Measurements from ENCODE around the gene IPO9.
"Not testable (repeated sequence)": the region's sequence is repeated elsewhere in the genome, so short reads cannot be mapped to it uniquely, and the experiment has no call there.

IPO9 gene

DNA sequence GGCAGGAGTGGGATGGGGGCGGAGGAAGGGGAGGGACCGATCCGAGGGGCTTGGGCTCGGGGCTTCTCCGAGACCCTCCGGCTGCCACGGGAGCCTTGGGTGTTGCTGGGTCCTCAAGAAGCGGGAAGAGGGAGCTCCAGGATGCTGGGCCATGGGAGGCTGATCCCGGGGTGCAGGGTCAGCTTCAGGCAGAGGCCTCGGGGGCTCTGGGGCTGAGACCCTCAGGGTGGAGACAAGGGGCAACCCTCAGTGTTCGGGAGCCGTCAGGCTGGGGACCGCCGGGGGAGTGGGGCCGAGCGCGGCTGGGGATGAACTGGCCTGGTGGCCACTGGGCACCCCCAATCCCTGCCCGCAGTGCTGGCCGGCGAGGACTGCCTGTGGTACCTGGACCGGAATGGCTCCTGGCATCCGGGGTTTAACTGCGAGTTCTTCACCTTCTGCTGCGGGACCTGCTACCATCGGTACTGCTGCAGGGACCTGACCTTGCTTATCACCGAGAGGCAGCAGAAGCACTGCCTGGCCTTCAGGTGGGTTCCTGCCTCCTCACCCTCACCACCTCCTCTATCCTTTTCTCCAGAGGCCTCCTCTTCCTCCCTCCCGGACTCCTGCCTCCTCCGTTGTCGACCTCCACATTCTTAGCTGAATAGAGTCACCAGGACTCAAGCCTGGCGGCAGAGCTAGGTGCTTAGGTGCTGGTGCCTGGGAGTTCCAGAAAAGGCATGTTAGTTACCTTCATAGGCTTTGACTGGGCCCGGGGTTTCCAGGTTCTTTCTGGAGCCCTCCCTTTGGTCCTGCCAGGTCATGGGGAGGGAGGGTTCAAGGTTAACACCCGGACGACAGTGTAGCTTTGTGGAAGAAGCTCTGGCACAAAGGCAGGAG is 60.4 kb downstream of the IPO9 start:
- no peak for DNase-seq

DNA sequence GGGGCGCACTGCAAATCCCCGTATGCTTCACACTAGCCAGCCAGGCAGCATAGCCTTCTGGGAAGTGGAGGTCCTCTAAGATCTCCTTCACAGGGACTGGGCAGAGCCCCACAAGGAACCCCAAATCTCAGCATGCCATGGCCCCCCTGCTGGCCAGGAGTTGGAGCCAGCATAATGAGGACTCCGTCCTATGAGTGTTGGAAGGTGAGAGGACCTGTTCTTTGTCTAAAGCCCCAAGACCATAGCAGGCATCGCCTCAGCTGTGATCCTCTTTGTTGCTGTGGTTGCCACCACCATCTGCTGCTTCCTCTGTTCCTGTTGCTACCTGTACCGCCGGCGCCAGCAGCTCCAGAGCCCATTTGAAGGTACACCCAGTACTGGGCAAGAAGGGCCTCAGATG is 61.3 kb downstream of the IPO9 start:
- no peak for DNase-seq

DNA sequence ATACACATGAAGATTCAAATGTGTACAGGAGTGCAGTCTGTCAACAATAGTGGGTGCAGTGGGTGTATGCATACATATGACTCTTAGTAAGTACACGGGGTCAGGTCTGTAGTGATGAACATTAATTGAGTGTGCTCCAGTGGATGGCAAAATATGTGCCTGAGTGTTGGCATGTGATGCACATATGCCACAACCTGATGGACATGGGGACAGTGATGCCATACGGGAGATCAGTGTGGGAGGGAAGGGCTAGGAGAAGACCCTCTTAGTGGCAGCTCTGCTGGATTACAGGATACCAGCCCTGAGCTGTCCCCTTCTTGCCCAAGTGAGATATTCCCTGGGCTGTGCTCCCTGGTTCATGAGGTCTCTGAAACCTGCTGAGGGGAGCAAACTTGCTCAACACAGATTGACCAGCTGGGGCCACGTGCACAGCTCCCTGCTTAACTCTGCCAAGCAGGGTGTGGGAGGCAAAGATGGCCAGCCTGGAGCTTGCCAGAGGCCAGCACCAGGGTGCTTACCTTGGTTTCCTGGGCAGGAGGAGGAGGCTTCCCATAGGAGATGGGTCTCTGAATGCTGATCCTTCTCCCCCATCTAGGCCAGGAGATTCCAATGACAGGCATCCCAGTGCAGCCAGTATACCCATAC is 62.0 kb downstream of the IPO9 start:
- no peak for DNase-seq

DNA sequence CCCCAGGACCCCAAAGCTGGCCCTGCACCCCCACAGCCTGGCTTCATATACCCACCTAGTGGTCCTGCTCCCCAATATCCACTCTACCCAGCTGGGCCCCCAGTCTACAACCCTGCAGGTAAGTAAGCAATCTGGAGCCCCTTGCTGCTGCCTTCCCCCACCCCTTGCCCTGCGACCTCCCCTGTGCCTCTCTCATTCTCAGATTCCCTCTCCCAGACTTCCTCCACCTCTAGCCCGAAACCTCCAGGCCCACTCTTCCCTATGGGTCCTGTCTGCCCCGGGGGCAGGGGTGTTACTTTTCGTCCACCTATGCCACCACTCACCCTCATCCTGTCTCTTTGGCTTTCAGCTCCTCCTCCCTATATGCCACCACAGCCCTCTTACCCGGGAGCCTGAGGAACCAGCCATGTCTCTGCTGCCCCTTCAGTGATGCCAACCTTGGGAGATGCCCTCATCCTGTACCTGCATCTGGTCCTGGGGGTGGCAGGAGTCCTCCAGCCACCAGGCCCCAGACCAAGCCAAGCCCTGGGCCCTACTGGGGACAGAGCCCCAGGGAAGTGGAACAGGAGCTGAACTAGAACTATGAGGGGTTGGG is 62.6 kb downstream of the IPO9 start:
- DNase-seq = no peak

DNA sequence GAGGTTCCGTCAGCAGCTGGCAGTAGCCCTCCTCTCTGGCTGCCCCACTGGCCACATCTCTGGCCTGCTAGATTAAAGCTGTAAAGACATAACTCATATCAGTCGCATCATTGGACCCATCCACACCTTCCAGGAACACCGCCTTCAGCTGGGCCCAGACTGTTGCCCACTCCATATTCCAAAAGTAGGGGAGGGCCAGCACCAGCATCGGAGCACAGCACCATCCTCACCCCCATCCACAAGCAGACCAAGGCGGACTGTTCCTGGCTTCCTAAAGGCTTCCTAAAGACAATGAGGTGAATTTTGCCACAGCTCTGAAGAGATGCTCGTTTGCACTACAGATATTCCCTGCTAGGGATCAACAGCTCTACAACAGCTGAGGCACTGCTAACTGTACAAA is 63.3 kb downstream of the IPO9 start:
- DNase-seq = no peak

DNA sequence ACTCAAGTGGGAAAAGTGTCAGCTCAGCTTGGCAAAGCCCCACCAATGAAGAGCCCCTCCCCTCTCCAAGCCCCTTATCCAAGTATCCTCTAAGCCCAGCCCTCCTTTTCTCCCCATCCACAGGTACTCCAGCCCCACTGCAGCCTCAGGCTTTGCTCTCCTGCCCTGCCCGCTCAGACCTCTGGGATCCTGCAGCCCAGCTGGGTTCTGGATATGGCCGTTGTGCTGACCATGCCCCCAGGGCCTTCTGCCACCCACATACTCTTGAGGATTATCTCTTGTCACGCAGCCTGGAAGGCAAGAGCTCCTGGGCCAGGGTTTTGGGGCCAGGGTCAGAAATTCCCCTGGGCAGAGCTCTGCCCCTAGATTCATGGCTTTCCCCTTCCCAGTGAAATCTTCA is 64.5 kb downstream of the IPO9 start:
- DNase-seq = no peak

DNA sequence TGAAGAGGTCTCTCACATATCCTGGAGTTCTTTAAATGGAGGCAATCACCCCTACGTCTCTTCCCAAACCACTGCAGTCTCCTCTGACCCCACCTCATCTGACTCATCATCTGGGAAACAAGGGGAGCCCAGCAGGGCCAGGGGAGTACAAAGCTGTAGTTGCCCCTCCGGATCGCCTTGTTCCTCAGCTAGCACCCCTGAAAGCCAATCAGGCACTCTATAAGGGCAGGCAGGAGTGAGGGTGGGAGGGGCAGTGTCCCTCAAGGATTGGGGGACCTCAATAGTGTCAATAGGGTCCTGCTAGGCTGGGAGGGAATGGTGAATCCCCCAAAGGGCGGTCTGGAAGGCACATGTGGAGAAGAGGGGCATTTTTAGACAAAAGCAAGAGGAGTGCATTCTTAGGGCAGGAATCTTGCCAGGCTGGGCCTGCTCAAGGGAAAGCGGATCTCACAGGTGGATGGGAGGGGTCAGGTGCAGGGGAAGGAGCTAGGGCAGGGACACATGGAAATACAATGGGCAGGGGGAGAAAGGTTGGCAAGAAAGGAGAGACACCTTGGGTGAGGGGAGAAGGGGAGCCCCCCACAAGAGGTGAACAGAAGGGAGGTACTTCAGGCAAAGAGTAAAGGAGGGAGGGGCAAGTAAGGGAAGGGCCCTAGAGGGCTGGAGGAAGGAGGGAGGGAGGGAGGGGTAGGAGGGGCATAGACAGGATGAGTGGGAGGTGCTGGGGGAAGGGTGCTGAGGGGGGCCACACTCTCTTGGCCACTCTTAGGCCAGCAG is 65.6 kb downstream of the IPO9 start:
- no peak for DNase-seq

DNA sequence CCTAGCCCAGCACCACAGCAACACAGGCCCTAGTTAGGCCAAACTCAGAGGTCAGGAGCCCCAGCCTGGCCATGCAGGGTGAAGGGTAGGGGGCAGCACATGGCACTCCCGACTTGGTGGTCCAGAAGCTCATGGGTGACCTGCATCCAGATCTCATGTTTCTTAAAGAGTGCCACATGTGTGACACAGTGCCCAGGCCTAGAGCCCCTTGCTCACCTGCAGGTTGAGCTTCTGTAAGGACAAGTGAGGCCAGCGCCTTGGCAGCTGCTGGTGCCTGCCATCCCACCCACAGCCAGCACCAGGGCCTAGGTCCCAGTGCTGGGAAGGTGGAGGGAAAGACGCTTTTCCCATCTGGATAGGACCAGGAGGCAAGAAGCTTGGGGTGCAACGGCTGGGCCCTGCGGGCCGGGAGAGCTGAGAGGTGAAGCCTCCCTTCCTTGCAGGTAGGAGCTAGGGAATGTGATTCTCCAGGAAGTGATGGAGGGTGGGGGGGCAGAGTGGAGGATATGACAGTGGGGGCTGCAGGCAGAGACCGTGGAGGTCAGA is 66.2 kb downstream of the IPO9 start:
- DNase-seq = no peak

DNA sequence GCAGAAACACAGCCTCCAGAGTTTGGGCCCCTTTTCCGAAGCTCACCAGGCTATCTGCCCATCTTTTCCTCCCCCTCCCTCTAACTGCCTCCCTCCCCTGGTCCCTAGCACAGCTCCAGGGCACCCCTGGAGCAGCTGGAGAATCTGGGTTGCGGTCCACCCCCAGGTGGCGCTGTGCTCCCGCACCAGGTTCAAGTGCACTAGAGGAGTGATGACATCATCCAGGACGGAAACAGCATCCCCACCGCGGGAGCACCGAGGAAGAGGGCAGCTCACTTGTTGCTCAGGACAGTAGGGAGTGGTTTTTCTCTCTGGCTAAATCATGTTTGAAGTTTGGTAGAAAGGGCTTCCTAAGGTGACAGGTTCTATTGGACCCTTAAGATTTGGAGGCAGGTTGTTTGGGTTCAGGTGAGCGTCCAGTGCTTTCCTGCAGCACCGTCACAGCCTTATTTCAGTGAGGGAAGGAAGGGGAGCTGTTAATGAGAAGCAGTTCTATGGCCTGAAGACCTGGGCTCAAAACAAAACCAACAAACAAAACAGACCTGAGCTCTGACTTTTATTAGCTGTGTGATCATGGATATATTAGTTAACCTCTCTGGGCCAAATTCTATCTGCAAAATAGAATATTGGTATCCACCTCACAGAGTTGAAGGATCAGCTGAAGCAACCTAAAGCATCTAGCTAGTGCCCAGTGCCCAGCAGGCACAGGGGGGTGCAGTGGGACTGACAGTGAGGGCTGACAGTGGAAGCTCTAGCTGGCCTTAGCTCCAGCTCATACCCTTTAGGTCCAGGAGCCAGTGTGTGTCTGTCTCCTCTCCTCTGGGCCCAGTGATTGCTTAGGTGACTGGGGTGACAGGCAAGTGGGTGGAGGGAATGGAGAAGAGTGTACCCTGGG is 67.2 kb downstream of the IPO9 start:
- peak; percentile 73 for DNase-seq

DNA sequence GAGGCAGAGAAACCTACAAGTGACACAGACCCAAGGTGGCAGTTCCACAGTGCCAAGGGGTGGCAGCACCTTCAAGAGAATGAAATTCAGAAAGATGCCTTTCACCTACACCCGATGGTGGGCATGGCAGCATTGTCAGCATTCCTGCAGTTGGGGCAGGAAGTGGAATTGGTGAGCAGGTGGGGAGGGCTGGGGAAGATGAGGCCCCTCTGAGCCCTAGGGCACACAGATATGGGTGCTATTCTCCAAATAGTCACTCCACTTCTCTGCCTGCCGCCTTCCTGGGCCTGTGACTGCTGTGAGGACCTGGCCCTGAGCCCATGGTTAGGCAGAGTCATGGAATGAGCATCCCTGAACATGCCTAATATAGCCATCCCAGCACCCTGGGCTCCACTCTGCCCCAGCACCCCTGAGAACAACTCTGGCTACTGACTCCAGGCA is 68.0 kb downstream of the IPO9 start:
- DNase-seq = no peak

DNA sequence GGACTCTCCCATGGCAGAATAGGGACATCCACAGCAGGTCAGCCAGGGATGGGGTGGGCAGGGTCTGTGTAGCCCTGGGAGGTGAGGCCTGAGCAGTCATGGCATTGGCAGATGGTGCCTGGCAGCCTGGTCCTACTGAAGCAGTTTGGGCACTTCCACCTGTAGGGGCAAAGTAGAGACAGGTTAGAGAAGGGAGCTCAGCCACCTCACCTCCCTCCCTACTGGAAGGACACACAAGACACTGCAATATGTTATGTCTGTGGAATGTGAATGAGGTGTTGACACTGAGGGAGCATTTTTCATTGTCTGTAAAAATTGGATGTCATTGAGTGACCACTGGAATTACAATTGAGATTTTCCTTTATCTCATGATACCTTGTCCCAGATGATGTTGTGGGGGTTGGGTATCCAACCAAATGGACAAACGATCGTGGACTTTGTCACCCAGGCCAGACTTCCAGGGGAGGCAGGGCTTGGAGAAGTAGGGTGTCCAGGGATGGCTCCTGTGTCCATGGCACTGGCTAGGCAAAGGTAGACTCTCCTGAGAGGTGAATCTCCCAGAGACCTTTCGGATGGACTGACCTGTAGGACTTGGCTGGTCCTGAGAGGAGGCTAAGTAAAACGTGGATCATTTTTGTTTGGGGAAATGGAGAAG is 69.4 kb downstream of the IPO9 start:
- no peak for DNase-seq

DNA sequence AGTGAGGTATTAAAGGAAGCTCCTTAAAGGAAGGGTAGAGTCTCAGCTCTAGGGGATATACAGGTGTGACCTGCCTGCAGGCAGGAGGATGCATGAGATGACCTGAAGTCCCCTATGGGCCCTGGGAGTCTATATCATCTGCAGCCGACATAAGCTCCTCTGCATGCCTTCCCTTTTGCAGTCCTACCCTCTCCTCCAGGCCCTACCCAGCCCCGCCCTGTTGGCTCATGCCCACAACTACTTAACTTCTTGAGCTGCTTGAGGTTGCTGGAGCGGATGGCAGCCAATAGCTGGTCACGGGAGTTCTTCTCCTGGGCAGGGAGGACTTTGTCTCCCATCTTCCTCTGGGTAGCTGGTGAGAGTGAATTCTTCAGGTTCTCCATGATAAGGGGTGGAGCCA is 70.0 kb downstream of the IPO9 start:
- DNase-seq = no peak

DNA sequence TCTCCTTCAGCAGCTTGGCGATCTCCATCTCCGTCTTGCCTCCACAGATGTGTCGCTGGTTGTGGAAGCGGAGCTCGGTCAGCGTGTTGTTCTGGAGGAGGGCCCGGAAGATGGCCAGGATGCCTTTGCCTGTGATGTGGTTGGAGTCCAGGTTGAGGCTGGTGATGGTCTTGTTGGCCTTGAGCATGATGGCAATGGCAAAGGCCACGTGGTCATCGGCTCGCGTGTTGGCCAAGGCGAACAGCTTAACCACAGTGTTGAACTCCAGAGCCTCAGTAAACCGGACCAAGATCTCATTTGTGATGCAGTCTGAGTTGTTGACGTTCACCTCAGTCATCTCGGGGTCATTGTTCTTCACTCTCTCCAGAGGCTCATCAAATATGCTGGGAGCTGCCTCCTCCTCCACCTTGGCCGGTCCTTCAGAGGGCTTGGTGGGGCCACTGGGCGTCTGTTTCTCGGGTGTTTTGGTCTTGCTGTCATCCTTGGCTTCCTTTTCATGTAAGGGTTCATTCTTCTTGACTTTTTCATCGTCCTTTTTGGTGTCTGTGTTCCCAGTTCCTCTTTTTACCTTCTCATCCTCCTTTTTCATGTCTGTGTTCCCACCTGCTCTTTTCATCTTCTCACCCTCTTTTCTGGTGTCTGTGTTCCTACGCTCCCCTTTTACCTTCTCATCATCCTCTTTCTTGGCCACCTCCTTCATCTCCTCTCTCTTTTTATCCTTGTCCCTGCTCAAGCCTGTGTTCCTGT is 70.9 kb downstream of the IPO9 start:
- DNase-seq = no peak

DNA sequence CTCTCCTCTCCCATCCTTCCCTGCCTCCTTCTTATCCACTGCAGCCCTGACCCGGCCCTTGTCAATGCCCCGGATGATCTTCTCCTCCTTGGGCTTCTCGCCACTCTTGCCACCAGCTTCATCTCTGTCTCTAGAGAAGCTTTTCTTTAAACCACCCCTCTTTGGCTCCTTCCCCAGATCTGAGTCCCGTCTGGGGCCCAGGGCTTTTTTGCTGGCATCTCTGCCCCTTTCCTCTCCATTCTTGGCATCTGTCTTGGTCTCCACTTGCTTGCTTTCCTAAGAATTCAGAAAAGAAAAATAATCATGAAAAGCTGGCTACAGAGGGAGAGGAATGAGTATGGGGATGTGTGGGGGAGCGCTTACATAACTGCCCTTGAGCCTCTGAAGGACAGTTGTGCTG is 71.5 kb downstream of the IPO9 start:
- DNase-seq = no peak

DNA sequence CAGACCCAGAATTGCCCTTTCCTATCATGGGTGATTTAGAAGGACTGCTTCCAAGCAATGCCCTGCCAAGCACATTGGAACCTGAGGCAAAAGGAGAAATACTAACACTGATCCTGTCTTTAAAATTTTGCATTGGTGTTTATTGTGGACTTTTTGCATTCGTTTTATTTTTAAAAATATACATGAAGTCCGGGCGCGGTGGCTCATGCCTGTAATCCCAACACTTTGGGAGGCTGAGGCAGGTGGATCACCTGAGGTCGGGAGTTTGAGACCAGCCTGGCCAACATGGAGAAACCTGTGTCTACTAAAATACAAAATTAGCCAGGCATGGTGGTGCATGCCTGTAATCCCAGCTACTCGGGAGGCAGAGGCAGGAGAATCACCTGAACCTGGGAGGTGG is 72.1 kb downstream of the IPO9 start:
- DNase-seq = not testable (repeated sequence)

DNA sequence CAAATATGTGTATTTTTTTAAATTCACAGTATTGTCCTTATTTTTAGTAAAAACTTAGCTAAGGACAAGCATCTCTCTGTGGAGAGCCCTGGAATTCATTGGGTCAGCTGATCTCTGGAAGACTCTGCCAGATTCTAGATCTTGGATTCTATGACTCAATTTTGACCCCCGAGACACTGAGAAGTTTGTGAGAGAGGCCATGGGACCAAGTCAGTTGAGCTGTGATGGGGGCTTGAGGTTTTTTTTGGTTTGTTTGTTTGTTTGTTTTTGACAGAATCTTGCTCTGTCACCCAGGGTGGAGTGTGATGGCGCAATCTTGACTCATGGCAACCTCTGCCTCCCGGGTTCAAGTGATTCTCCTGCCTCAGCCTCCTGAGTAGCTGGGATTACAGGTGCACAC is 73.2 kb downstream of the IPO9 start:
- DNase-seq = no peak

DNA sequence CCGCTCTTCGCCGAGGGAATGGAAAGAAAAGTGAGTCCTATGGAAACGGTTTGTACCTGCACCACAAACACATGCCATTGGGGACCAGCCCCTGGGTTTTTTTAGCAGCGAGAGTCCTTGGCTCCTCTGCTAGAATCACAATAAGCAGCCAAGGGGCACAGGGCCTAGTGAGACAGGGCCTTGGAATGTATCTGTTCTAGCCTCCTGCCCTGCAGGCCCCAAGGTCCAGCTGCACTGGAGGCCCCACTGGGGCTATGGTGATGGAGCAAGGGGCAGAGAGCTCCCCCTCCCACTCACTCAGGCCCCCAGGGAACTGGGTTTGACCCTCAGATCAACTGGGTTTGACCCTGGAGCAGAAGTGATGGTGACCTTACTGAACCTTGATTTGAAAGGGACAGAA is 74.2 kb downstream of the IPO9 start:
- DNase-seq = no peak

DNA sequence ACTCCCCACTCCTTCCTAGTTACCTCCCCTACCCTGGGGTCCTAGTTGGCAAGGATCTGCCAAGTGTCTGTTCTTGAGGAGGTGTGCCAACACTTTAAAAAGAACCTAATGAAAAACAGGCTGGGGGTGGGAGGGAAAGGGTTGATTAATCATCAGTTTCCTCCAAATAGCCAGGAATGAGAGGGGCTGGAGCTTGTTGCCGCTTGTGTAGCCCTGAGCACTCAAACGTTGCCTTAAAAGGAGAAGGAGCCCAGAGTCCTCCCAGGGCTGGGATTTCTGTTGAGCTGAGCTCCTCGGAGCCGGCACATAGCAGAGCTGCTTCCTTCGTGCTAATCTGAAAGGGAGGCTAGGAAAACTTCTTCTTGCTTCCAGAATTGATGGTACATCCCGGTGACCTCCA is 75.6 kb downstream of the IPO9 start:
- DNase-seq = no peak

DNA sequence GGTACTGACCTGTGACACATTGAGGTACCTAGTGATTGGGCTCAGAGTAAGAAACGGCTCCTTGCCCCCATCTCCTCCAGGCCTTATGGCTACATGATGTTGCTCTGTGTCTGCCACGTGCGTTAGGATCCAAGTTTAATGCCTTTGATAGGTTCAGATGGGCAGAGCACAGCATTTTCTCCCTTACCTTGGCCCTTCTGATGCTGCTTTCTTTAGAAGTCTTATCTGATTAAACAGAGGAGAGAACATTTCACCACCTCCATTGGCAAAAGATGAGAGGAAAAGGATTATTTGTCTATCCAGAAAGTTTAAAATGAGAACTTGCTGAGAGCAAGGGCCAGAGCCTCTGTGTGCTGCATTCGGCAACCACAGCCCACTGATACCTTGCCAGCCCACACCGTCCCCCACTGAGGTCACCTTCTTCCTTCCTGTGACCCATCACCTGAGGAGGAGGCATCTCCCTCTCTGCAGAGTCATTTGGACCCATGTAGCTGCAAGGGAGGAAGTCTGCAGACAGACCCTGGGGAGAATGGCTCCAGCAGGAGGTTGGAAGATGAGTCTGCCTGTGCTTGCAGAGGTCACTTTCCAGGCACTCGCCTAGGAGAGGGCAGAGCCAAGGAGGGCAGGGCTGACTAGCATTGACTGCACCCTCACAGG is 76.4 kb downstream of the IPO9 start:
- DNase-seq = no peak

DNA sequence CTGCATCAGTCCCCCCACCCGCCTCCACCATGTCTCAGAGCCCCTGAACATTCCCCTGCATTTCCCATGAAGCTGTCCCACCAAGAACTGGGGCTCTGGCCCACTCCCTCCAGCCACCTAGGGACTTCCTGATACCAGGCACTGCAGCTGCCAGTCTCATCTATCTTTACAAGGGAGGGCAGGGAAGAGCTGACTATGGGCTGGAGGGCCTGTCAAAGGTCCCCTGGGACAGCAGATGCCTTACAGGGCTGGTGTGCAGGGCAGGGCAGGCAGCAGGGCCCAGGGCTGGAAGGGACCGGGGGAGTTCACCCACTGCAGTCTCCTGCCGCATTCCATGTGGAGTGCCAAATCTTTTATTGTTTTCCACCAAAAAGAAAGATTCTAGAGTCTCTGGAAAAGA is 77.4 kb downstream of the IPO9 start:
- no peak for DNase-seq
